HG03064 (cell line): Measurements from ENCODE around the gene GNB1.
"Not testable (repeated sequence)": the region's sequence is repeated elsewhere in the genome, so short reads cannot be mapped to it uniquely, and the experiment has no call there.

Experiments used
- ATAC-seq: cut with Tn5 transposase; IDR thresholded peaks from one replicate; pipeline ENCODE4 v1.9.1; 2021; ENCODE audit warnings: low read depth; ENCODE audit not compliant: unreplicated experiment

Gene GNB1

GRCh38 chr1:1861761-1862310 lies 29.1 kb downstream of the GNB1 start:
- ATAC-seq, result not testable (repeated sequence)

- ATAC-seq, result no peak
Observed at GRCh38 chr1:1861339-1861730, 29.6 kb downstream of the GNB1 start.

GRCh38 chr1:1859970-1860697 lies 30.8 kb downstream of the GNB1 start:
- ATAC-seq, result not testable (repeated sequence)

GRCh38 chr1:1858382-1859086 lies 32.4 kb downstream of the GNB1 start:
- ATAC-seq, result no peak

GRCh38 chr1:1857096-1857703 lies 33.7 kb downstream of the GNB1 start:
- ATAC-seq, result no peak

- ATAC-seq, result not testable (repeated sequence)
Observed at GRCh38 chr1:1856161-1856560, 34.7 kb downstream of the GNB1 start.

GRCh38 chr1:1853593-1854257 lies 37.2 kb downstream of the GNB1 start:
- ATAC-seq, result no peak

GRCh38 chr1:1852619-1853414 lies 38.1 kb downstream of the GNB1 start:
- ATAC-seq, result no peak

- no peak for ATAC-seq
Observed at GRCh38 chr1:1847890-1848289, 43.0 kb downstream of the GNB1 start.

- ATAC-seq, result no peak
Observed at GRCh38 chr1:1847061-1847850, 43.6 kb downstream of the GNB1 start.

GRCh38 chr1:1846386-1846918 lies 44.4 kb downstream of the GNB1 start:
- no peak for ATAC-seq

GRCh38 chr1:1842360-1843146 lies 48.3 kb downstream of the GNB1 start:
- no peak for ATAC-seq

GRCh38 chr1:1841575-1841995 lies 49.3 kb downstream of the GNB1 start:
- ATAC-seq, result no peak

- ATAC-seq, result no peak
Observed at GRCh38 chr1:1839311-1839965, 51.4 kb downstream of the GNB1 start.

- ATAC-seq, result no peak
Observed at GRCh38 chr1:1836119-1836518, 54.8 kb downstream of the GNB1 start.

GRCh38 chr1:1835546-1835945 lies 55.3 kb downstream of the GNB1 start:
- ATAC-seq, result no peak

GRCh38 chr1:1833916-1834325 lies 57.0 kb downstream of the GNB1 start:
- no peak for ATAC-seq

- no peak for ATAC-seq
Observed at GRCh38 chr1:1833456-1833855, 57.4 kb downstream of the GNB1 start.
